Measurements from ENCODE around the gene SERPINE1.
"Not testable (repeated sequence)": the region's sequence is repeated elsewhere in the genome, so short reads cannot be mapped to it uniquely, and the experiment has no call there.

SERPINE1 gene

GRCh38 chr7:101104193-101104713 lies 22.7 kb upstream of the SERPINE1 start:
- Histone ChIP-seq H3K27me3 (ENCODE audit: control insufficient read depth, low read length) (peaks cover 49% of the 10 kb centered on the region), H3K4me1 (ENCODE audit: control insufficient read depth, low read length) (peaks cover 5% of the 10 kb centered on the region; the same call in 1 of the 2 replicates), H3F3A (ENCODE audit: control insufficient read depth, insufficient read depth) (no peaks in the 10 kb centered on the region)

GRCh38 chr7:101104799-101105198 lies 22.1 kb upstream of the SERPINE1 start:
- H3K9me3 ChIP-seq (ENCODE audit: control insufficient read depth, insufficient read depth, low read length) = no peaks in the 10 kb centered on the region
- H3K27ac ChIP-seq (ENCODE audit: low read depth, low read length) = no peak overlapping the region
- H3K36me3 ChIP-seq (ENCODE audit: control insufficient read depth, low read length) = no peaks in the 10 kb centered on the region
- H3K27me3 ChIP-seq (ENCODE audit: control insufficient read depth, low read length) = peaks cover 47% of the 10 kb centered on the region
- H4K20me1 ChIP-seq (ENCODE audit: control insufficient read depth, insufficient read depth, low read depth, low read length) = no peaks in the 10 kb centered on the region
- peaks cover 5% of the 10 kb centered on the region; the same call in 1 of the 2 replicates for H3K4me1 ChIP-seq (ENCODE audit: control insufficient read depth, low read length)
- H3K4me3 ChIP-seq (ENCODE audit: low read length) = no peak overlapping the region
- no peak overlapping the region for H3K4me2 ChIP-seq (ENCODE audit: low read length)
- TF ChIP-seq EZH2phosphoT487 (IDR thresholded peaks at IDR 0.05; ENCODE audit: borderline replicate concordance, low read length) (no peak), CTCF (IDR thresholded peaks at IDR 0.05; ENCODE audit: low read depth, low read length, poor library complexity, severe bottlenecking) (no peak)
- H3K79me2 ChIP-seq (ENCODE audit: control insufficient read depth, low read length) = no peaks in the 10 kb centered on the region
- no peaks in the 10 kb centered on the region for H3F3A ChIP-seq (ENCODE audit: control insufficient read depth, insufficient read depth)
- H3K9me2 ChIP-seq (replicated peaks; ENCODE audit: control insufficient read depth, low read length) = no peaks in the 10 kb centered on the region

More at GRCh38 chr7:101104193-101104713, 22.7 kb upstream of the SERPINE1 start:
- Histone ChIP-seq H3K36me3 (ENCODE audit: control insufficient read depth, low read length) (no peaks in the 10 kb centered on the region), H4K20me1 (ENCODE audit: control insufficient read depth, insufficient read depth, low read depth, low read length) (no peaks in the 10 kb centered on the region), H3K4me3 (ENCODE audit: low read length) (no peak overlapping the region), H3K9me2 (replicated peaks; ENCODE audit: control insufficient read depth, low read length) (no peaks in the 10 kb centered on the region), H3K79me2 (ENCODE audit: control insufficient read depth, low read length) (no peaks in the 10 kb centered on the region), H3K4me2 (ENCODE audit: low read length) (no peak overlapping the region), H3K27ac (ENCODE audit: low read depth, low read length) (no peak overlapping the region), H3K9me3 (ENCODE audit: control insufficient read depth, insufficient read depth, low read length) (no peaks in the 10 kb centered on the region)
- TF ChIP-seq CTCF (IDR thresholded peaks at IDR 0.05; ENCODE audit: low read depth, low read length, poor library complexity, severe bottlenecking) (no peak), EZH2phosphoT487 (IDR thresholded peaks at IDR 0.05; ENCODE audit: borderline replicate concordance, low read length) (no peak)

GRCh38 chr7:101105248-101105647 lies 21.7 kb upstream of the SERPINE1 start:
- not testable (repeated sequence) for H4K20me1 ChIP-seq (ENCODE audit: control insufficient read depth, insufficient read depth, low read depth, low read length); H3F3A ChIP-seq (ENCODE audit: control insufficient read depth, insufficient read depth); H3K4me1 ChIP-seq (ENCODE audit: control insufficient read depth, low read length); H3K36me3 ChIP-seq (ENCODE audit: control insufficient read depth, low read length); H3K27ac ChIP-seq (ENCODE audit: low read depth, low read length); H3K9me3 ChIP-seq (ENCODE audit: control insufficient read depth, insufficient read depth, low read length); H3K4me2 ChIP-seq (ENCODE audit: low read length); H3K4me3 ChIP-seq (ENCODE audit: low read length); H3K9me2 ChIP-seq (replicated peaks; ENCODE audit: control insufficient read depth, low read length); H3K79me2 ChIP-seq (ENCODE audit: control insufficient read depth, low read length)
- H3K27me3 ChIP-seq (ENCODE audit: control insufficient read depth, low read length) = peaks cover 44% of the 10 kb centered on the region

- Histone ChIP-seq H3K4me2 (ENCODE audit: low read length) (no peak overlapping the region), H3K27me3 (ENCODE audit: control insufficient read depth, low read length) (peaks cover 40% of the 10 kb centered on the region), H3K4me1 (ENCODE audit: control insufficient read depth, low read length) (peaks cover 5% of the 10 kb centered on the region; the same call in 1 of the 2 replicates), H3K79me2 (ENCODE audit: control insufficient read depth, low read length) (no peaks in the 10 kb centered on the region), H3F3A (ENCODE audit: control insufficient read depth, insufficient read depth) (no peaks in the 10 kb centered on the region), H3K9me3 (ENCODE audit: control insufficient read depth, insufficient read depth, low read length) (no peaks in the 10 kb centered on the region), H3K36me3 (ENCODE audit: control insufficient read depth, low read length) (no peaks in the 10 kb centered on the region), H3K27ac (ENCODE audit: low read depth, low read length) (no peak overlapping the region), H3K9me2 (replicated peaks; ENCODE audit: control insufficient read depth, low read length) (no peaks in the 10 kb centered on the region), H3K4me3 (ENCODE audit: low read length) (no peak overlapping the region), H4K20me1 (ENCODE audit: control insufficient read depth, insufficient read depth, low read depth, low read length) (no peaks in the 10 kb centered on the region)
- TF ChIP-seq CTCF (IDR thresholded peaks at IDR 0.05; ENCODE audit: low read depth, low read length, poor library complexity, severe bottlenecking) (no peak), EZH2phosphoT487 (IDR thresholded peaks at IDR 0.05; ENCODE audit: borderline replicate concordance, low read length) (no peak)
Observed at GRCh38 chr7:101106386-101106785, 20.5 kb upstream of the SERPINE1 start.

Measured in DOHH2 (cell line).